Erythroblast (primary cell): ENCODE measurements around the gene CNOT11.

Experiments
- GATA1 ChIP-seq: IDR thresholded peaks from 2 replicates; pipeline ENCODE4 v1.6.1; 2011; ENCODE audit warnings: low read depth, mild to moderate bottlenecking, control low read depth, low read length, moderate library complexity
- POLR2A ChIP-seq: IDR thresholded peaks from 2 replicates; pipeline ENCODE4 v1.6.1; 2011; ENCODE audit warnings: mild to moderate bottlenecking, low read length

- TF ChIP-seq POLR2A = no peak
- TF ChIP-seq GATA1 = no peak
These were observed 24.4 kb downstream of the CNOT11 start for GRCh38 chr2:101277111-101277510.
